Superior temporal gyrus (tissue), 1 donor: Measurements from ENCODE around the gene PLXNC1.
A peak's percentile ranks its signal among the peaks of the same experiment; 100 is the strongest.

Source experiments
- DNase-seq: peaks from one replicate; pipeline ENCODE4 v3.0.0-alpha.2; 2016; ENCODE audit errors: extremely low spot score

The PLXNC1 gene

DNA sequence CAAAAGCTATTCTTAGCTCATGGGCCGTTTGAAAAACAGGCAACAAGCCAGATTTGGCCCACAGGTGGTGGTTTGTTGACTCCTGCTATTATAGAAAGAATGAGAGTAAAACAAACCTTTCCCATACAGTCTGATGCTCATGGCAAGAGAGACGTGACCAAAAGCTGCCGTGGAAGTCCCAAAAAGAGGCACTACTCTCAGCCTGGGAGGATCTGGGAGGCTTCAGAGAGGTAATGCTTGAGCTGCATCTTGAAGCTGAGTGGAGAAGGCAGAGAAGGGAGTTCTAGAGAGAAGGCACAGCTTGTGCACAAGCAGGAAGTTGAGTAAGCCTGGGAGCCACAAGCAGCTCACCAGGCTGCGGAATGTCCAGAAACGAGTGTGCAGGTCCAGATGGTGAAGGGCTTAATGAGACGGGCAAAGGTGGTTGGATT is 9.6 kb downstream of the PLXNC1 start:
- no peak for DNase-seq

DNA sequence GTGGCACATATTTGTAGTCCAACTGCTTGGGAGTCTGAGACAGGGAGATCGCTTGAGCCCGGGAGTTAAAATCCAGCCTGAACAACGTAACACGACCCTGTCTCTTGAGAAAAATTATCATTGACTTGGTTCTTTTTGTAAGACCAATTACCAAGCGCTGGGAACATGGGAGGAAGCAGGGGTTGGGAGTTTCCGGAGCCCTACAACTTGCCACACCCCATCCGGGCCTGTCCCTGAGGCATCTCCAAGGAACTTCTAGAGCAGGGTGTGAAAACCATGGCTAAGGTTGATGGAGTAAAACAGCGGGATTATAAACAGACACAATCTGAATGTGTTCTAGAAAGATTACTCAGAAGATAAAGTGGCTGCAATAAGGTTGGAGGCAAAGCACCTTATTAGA is 10.3 kb downstream of the PLXNC1 start:
- DNase-seq = no peak

- DNase-seq = no peak
Observed at GRCh38 chr12:94162108-94162507, 13.7 kb downstream of the PLXNC1 start.

- no peak for DNase-seq
Observed at GRCh38 chr12:94163850-94164249, 15.5 kb downstream of the PLXNC1 start.

DNA sequence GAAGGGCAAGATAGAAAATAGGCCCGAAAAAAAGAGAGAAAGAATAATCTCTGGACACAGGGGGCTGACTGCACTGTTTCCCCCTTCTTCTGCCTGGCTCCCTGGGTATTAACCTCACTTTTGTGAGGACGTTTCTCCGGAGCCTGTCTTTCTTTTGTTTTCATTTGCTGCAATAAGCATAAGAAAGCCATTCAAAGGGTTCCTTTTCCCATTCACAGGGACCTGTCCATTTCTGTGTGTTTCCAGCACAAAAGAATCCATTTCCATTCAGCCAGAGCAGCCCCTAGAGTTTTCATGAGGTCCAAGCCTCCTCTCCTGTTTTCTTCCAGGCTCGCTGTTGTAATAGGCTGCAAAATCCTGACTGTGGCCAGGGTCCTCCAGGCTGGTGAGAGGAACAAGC is 16.8 kb downstream of the PLXNC1 start:
- no peak for DNase-seq

GRCh38 chr12:94165670-94166364 is 17.4 kb downstream of the PLXNC1 start:
- DNase-seq = no peak

DNA sequence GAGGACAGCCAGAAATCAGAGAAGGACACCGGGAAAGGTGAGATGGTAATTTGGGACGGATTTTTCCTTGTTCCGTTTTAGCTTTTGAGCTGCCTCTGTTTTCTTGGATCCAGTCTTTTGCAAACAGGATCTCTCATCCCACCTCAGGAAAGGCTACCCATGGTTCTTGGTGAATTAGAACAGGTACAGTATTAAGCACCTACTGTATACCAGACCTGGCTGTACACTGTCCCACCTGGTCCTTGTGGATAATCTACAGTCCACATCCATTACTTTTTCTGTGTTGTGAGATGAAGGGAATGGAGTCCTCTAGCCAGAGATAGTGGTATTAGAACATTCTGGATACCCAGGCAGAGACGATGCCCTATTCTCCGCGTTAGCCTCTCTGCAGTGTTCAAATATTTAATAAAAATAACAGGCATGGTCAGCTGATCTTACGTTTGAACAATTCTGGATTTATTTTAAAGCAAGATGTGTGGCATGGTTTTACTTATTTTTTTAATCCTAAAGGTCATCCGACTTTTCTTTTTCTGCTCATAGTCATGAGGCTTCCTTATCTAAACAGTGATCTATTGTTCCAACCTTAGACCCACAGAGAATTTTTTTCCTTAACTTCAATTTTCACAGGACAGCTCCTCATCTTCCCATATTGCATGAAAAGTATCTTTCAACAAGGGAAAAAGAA is 18.8 kb downstream of the PLXNC1 start:
- no peak for DNase-seq

GRCh38 chr12:94167756-94168416 is 19.5 kb downstream of the PLXNC1 start:
- no peak for DNase-seq

DNA sequence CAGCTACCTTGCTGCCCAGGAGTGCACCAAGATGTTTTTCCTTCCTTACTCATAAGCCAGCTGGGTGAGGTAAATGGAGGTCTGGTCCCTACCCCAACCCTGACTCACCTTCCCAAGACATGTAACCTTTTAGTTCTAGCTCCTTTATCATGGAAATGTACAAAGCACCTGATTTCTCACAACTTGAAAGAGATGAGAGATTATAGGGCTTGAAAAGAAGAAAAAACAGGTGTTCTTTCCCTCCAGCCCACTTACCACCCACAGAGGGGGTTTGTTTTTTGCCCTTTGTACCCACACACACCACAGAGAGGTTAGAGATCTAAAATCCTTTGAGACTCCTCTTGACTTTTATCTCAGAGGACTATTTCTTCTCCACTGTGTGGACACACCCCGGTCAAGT is 21.1 kb downstream of the PLXNC1 start:
- no peak for DNase-seq

DNA sequence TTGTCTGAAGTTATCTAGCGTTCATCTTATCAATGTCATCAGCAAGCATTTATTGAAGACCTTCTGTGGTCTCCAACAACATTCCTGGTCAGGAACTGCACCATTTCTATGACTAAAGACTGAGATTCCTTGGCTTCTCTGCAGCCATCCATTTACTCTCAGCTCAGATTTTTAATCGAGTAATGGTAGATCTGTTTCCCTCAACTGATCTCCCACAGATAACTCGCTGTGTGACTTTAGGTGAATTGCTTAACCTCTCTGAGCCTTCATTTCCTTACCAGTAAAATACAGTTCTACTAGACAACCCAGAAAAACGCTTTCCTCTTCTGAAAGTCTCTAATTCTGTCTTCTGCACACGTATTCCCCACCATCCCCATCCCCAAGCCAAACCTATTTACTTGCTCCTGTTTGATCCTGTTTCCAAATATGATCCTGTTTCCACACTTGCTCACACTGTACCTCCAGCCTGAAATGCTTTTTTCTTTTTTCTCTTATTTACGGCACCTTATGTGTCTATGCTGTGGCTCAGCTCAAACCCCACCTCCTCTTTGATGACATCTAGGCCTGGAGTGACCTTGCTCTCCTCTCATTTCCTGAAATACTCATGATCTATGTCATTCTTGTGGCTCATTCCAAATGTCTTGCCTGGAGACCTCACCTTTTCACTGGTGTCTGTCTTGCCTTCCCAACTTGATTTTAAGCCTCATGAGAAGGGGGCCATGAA is 21.8 kb downstream of the PLXNC1 start:
- no peak for DNase-seq

GRCh38 chr12:94170690-94171594 is 22.6 kb downstream of the PLXNC1 start:
- DNase-seq = no peak

- DNase-seq = no peak
Observed at GRCh38 chr12:94171595-94171930, 23.2 kb downstream of the PLXNC1 start.

- no peak for DNase-seq
Observed at GRCh38 chr12:94172031-94172430, 23.7 kb downstream of the PLXNC1 start.

- no peak for DNase-seq
Observed at GRCh38 chr12:94172973-94173372, 24.6 kb downstream of the PLXNC1 start.

DNA sequence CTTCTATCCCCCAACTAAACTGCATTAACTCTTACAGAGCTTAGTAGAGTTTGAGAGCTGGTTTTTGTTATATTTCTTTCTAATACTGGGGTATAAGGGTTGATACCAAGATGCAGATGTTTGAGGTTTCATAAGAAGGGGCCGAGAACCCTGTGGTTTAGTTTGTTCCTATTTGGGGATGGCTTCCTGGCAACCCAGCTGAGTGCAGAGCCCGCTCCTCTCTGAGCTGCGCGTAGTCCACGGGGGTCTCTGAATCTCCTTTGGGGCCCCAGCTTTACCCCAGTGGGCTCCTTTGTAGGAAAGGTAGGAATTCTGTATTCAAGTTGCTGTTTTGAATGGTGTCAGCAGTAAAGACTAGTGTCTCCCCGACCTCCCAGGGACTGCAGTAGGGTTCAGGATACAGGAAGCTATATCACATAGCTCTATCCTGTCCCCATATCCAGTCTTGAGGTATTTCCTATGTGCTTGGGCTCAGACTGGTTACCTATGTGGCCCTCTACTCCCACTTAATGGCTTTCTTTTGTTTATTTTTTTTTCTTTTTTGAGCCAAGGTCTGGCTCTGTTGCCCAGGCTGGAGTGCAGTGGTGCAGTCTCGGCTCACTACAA is 25.4 kb downstream of the PLXNC1 start:
- DNase-seq = no peak

- no peak for DNase-seq
Observed at GRCh38 chr12:94174576-94174975, 26.2 kb downstream of the PLXNC1 start.

- DNase-seq = peak; percentile 41
Observed at GRCh38 chr12:94175763-94176668, 27.6 kb downstream of the PLXNC1 start.

- DNase-seq = no peak
Observed at GRCh38 chr12:94178054-94178453, 29.7 kb downstream of the PLXNC1 start.

DNA sequence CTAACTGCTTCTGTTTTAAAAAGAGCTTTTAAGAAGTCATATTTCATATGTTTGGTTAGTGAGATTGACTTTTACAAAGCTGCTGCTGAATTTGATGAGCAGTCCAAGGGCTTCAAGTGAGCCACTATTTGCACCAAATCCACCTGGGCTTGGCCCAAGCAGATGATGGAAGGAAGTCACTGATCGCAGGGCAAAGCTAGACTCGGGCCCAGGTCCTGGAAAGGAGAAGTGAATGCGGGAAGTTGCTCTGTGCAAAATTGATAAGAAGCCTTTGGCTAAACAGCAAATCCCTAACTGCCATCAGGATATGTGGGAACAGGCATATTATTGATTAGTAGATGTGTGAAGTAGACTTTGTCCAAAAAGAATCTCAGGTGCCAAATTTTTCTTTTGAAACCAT is 30.5 kb downstream of the PLXNC1 start:
- DNase-seq = no peak

- DNase-seq = no peak
Observed at GRCh38 chr12:94179723-94180122, 31.3 kb downstream of the PLXNC1 start.
